GM18858 (cell line): Measurements from ENCODE around the gene TASP1.

Experiments used
- ATAC-seq: cut with Tn5 transposase; IDR thresholded peaks from one replicate; pipeline ENCODE4 v1.9.1; 2021; ENCODE audit not compliant: unreplicated experiment

TASP1 gene

GRCh38 chr20:13574071-13574470 is 64.7 kb downstream of the TASP1 start:
- ATAC-seq = no peak

GRCh38 chr20:13571662-13572061 is 67.1 kb downstream of the TASP1 start:
- ATAC-seq = no peak

- no peak for ATAC-seq
These were observed 71.1 kb downstream of the TASP1 start for GRCh38 chr20:13567663-13568062.

GRCh38 chr20:13563854-13564253 is 74.9 kb downstream of the TASP1 start:
- no peak for ATAC-seq

GRCh38 chr20:13554706-13555105 is 84.0 kb downstream of the TASP1 start:
- no peak for ATAC-seq

GRCh38 chr20:13554076-13554475 is 84.7 kb downstream of the TASP1 start:
- no peak for ATAC-seq

GRCh38 chr20:13552061-13552460 is 86.7 kb downstream of the TASP1 start:
- no peak for ATAC-seq

GRCh38 chr20:13549451-13549850 is 89.3 kb downstream of the TASP1 start:
- ATAC-seq = no peak

GRCh38 chr20:13546497-13547131 is 92.1 kb downstream of the TASP1 start:
- peak; percentile 65 for ATAC-seq

- no peak for ATAC-seq
These were observed 92.9 kb downstream of the TASP1 start for GRCh38 chr20:13545790-13546189.

GRCh38 chr20:13543783-13544182 is 94.9 kb downstream of the TASP1 start:
- no peak for ATAC-seq

GRCh38 chr20:13535627-13536026 is 103.1 kb downstream of the TASP1 start:
- no peak for ATAC-seq

GRCh38 chr20:13533946-13534345 is 104.8 kb downstream of the TASP1 start:
- no peak for ATAC-seq

GRCh38 chr20:13530146-13530545 is 108.6 kb downstream of the TASP1 start:
- ATAC-seq = no peak

GRCh38 chr20:13526551-13526950 is 112.2 kb downstream of the TASP1 start:
- ATAC-seq = no peak

- no peak for ATAC-seq
These were observed 113.3 kb downstream of the TASP1 start for GRCh38 chr20:13525225-13525940.

- no peak for ATAC-seq
These were observed 114.4 kb downstream of the TASP1 start for GRCh38 chr20:13524339-13524738.

- ATAC-seq = no peak
These were observed 120.9 kb downstream of the TASP1 start for GRCh38 chr20:13517831-13518230.

- no peak for ATAC-seq
These were observed 122.8 kb downstream of the TASP1 start for GRCh38 chr20:13515796-13516558.

- no peak for ATAC-seq
These were observed 123.4 kb downstream of the TASP1 start for GRCh38 chr20:13515291-13515690.

- no peak for ATAC-seq
These were observed 127.8 kb downstream of the TASP1 start for GRCh38 chr20:13510837-13511488.
